ENCODE data around the gene GNB5.

The GNB5 gene

DNA sequence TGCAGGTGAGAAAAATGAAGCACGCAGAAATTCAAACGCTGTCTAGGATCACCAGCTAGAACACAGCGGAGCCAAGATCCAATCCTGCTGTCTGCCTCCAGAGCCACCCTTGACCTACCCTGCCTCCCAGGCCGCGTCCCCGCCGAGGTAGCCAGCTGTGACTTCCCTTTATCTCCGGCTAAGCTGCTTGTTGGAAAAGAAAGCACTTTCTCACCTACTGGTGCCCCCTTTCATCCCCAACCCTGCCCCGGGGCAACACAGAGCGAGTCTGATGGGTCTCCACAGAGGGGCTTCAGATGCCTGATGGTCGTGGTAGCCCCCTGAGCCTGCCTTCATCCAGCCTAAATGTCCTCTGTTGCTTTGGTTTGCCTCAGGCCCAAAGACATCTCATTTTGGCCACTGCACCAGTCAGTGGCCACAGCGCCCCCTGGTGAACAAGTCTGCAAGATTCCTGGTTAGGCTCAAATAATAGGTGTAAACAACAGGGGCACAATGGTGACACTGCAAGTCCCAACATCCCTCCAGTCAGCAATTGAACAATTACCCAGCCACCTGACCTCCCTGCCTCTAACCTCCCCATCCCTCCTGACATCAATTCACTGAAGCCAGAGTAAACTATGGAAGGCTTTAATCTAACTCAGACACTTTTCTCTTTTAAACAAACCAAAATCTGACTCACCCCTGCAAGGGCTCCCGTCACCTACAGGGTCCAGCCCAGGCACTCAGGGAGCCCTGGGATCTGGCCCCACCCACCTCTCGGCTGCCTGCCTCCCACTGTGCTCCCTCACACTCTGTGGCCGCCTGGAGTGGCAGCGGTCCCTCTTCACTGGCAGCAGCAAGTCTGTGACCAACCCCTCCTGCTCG, 51.4 kb downstream of the GNB5 start:
- DNase-seq, result no peak

DNA sequence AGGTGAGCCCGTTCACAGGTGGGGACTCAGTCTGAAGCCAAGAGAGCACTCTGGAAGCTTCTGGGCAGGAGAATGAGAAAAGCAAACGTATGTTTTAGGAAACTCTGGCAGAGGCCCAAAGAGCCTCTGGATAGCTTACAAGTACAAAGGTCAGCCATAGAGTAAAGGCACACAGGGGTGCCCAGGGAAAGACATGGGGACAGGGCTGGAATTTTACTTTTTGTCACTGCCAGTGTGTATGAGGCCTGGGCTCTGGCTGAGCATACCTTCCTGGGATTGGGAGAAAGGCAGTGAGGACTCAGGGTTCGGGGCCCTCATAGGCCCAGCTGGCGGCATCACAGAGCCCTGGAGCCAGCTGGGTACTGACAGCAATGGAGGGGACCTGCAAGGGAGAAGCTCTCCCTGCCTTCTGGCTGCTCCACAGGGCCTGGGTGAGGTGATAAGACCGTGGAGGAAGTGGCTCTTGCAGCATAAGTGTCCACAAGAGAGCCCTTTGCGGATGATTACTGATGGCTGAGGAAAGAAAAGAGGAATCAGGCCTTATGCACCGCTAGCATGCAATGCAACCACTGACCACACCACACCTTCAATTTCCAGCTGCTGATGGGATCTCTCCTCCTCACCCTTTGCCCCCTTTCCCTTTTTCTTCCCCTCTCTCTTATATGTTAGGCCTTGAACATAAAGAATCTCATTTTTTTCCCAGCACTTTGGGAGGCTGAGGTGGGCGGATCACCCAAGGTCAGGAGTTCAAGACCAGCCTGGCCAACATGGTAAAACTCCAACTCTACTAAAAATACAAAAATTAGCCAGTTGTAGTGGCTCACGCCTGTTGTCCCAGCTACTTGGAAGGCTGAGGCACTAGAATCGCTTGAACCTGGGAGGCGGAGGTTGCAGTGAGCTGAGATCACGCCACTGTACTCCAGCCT, 53.5 kb downstream of the GNB5 start:
- DNase-seq, result no peak

DNA sequence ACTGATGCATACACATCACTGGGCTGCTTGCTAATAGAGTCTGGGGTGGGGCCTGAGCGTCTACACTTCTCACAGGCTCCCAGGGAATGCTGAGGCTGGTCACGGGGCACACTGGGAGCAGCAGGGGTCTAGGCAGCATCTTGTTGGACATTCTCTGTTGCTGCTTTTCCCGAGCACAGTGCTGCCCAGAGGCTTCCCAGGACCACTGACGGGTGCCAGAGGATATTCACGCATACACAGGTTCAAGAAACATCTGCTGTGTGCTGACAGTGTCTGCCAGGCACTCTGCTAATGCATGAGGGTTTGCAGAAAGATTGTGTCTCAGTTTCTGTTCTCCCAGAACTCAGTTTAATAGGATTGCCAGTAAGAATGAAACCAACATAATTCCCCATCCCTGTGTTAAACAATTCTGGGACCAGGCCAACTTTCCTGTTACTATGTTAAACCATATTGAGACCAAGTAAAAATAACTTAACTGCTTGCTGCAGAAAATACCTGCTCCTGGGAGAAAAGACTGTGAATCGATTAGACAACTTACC, 54.7 kb downstream of the GNB5 start:
- DNase-seq, result no peak

- DNase-seq, result no peak
Measured at GRCh38 chr15:52134502-52135144, 56.6 kb downstream of the GNB5 start.

GRCh38 chr15:52133510-52134220, 57.5 kb downstream of the GNB5 start:
- no peak for DNase-seq

DNA sequence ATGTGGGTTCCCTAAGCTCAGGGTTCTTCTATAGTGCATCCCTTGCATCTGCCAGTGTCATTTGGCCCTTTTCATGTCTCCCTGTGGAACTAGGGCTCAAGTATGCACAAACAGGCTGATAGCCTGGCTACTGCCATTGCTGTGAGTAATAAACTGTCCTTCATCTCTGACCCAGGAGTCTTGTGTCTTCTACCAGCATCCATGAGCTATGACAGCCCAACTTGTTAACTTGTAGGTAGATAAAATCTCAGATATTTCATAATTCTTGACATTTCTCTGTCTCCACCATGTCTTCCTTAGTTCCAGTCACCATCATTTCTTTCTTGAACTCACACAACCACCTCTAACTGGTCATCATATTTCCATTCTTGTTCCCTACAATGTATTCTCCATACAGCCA, 59.1 kb downstream of the GNB5 start:
- no peak for DNase-seq

DNA sequence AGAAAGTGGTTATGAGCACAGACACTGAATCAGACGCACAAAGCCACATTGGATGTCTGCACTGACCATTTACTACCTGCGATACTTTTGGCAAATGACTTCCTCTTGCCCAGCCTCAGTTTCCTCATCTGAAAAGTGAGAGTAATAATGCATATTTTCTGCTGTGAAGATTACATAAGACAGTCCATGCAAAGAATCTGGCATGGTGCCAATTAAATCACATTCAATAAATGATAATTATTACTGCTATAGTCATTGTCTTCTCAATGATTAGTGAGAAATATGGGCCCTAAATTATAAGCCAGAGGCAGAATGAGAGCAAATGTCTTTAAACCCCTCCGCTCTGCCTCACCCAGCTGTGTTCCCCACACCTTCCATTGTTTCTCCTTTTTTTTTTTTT, 62.6 kb downstream of the GNB5 start:
- no peak for DNase-seq

DNA sequence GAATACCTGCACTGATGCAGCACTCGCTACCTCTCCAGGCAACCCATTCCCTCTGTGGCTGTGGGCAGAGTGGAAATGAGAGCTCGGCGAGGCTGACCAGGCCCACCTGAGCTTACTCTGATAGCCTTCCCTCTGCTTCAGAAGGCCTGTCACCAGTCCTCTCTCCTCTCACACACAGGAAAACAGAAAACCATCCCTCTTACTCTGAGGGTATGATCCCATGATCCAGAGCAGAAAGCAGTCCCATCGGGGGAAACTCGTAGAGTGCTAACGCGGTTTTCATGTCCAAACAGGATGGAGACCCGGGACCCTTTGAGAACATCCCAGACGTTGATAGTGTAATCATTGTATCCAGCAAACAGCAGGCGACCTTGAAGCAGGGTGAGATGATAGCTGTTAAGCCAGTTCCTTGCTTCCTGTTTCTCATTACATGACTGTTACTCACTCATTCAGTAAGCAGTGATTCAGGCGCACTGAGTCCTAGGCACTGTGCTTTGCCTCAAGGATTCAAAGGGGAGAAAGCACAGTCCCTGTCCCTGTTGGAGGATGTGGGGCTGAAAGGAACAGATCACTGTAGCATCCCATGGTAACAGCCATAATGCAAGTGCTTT, 66.8 kb downstream of the GNB5 start:
- no peak for DNase-seq

- DNase-seq, result no peak
Measured at GRCh38 chr15:52121896-52122295, 69.3 kb downstream of the GNB5 start.

DNA sequence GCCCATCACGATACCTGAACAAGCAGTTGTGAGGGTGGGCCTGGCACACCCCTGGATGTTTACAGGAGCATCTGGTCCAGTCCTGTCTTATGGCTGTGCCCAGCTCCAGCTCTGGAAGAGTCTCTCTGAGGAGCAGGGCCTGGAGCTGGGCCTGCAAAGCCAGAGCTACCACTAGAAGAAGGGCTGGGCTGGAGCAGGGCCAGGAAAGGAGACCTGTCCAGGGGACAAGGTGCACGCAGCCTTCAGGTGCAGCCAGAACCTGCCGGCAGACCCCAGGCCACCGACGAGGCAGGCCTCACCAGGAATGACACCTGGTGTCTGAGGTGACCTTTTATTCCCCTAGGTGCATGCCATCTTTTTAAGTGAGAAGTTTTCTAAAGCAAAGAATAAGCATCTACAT, 70.2 kb downstream of the GNB5 start:
- no peak for DNase-seq

GRCh38 chr15:52120488-52120887, 70.7 kb downstream of the GNB5 start:
- no peak for DNase-seq

GRCh38 chr15:52118969-52119749, 72.0 kb downstream of the GNB5 start:
- no peak for DNase-seq

DNA sequence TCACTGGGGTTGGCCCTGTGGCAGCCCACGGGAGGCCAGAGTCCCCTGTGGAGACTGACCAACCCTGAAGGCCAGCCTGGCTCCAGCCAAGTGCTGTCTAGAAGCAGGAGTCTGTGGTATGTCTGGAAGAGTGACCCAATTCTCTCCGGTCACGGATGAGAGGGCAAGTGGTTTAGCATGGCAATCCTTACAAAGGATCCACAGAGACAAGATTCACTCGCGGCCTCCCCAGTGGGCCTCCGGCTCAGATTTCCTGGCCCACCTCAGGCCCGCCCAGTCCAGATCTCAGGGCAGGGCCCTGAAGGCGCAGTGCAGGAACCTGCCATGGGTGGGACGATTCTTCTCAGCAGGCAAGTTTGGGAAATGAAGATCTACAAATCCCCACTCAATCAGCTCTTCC, 73.6 kb downstream of the GNB5 start:
- DNase-seq, result no peak

- no peak for DNase-seq
Measured at GRCh38 chr15:52115598-52116427, 75.4 kb downstream of the GNB5 start.

- DNase-seq, result no peak
Measured at GRCh38 chr15:52114261-52115055, 76.7 kb downstream of the GNB5 start.

DNA sequence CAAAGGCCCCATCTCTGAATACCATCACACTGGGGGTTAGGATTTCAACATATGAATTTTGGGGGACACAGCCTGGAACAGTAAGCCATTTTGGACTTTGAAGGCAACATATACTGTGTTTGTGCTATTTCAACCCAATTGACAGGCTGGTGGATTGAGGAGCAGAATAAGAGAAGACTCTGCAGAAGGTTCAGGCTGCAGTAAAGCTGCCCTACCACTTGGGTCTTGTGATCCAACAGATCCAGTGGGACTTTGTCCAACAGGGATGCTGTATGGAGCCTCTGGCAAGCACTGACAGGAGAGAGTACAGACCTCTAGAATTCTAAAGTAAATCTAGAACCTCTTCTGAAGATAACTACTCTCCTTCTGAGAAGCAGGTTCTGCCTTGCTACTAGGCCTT, 77.5 kb downstream of the GNB5 start:
- DNase-seq, result no peak

DNA sequence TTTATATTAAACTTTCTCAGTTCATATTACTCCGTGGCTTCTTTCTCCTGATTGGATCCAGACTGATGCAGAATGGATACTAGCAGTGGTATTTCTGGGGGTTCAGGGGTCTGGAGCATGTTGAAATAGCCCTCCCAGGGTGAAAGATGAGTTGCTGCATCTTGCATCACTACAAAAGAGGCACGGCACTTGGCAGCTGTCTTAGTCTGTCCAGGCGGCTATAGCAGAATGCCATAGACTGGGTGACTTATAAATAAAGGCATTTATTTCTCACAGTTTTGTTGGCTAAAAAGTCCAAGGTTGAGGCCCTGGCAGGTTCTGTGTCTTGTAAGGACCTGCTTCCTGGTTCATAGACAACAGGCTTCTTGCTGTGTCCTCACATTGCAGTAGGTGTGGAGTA, 78.0 kb downstream of the GNB5 start:
- no peak for DNase-seq

DNA sequence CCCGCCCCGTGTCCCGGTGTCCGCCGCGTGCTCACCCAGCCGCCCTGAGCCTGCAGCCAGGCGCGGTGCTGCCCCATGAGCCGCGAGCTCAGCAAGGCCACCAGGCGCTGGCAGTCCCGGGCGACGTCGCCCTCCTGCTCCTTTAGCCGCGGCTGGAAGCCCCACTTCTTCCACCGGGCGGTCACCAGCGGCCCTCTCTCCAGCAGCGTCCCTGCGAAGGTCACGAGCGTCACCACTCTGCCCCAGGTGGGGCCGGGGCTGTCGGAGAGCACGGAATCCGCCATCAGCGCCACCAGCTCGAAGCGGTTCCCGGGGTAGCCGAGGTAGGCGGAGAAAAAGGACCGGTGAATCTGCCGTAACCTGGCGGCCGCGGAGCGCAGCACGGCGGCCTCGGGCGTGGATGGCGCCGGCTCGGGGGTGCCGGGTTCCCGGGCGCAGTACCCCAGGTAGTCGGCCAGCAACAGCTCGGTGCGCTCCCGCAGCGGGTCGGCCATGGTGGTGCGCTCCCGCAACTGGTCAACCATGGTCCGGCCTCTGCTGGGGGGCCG, 78.9 kb downstream of the GNB5 start:
- DNase-seq, result no peak

All from DMS 273 treated with DMSO at 0.1 percent for 48 hours (cell line).